Smooth muscle cell (in vitro differentiated cells): Measurements from ENCODE around the gene ALKBH5. TPM values are rescaled to one million over a fixed set of nuclear protein-coding genes. Genes with fewer than 3 reads are reported as not detected.

Source experiments
- DNase-seq: peaks from one replicate; lab custom pipeline; 2025; ENCODE audit not compliant: unreplicated experiment; lab: John Stamatoyannopoulos, UW
- H2AFZ ChIP-seq: fragments of 200-600 bp; sonication (generic); 2 replicates; pipeline ENCODE4 v1.6.0; 2016; ENCODE audit warnings: antibody characterized with exemption, low read depth, mild to moderate bottlenecking
- H3F3A ChIP-seq: fragments of 200-600 bp; sonication (generic); 2 replicates; pipeline ENCODE4 v1.6.0; 2017; ENCODE audit warnings: antibody characterized with exemption, low read depth
- H3K27ac ChIP-seq: fragments of 200-600 bp; sonication (generic); 2 replicates; pipeline ENCODE4 v1.5.1; 2016; ENCODE audit warnings: low read depth, mild to moderate bottlenecking
- H3K27me3 ChIP-seq: fragments of 200-600 bp; sonication (generic); 2 replicates; pipeline ENCODE4 v1.6.1; 2016; ENCODE audit warnings: low read depth, mild to moderate bottlenecking
- H3K36me3 ChIP-seq: fragments of 200-600 bp; sonication (generic); 2 replicates; pipeline ENCODE4 v1.5.1; 2016; ENCODE audit warnings: low read depth
- H3K4me1 ChIP-seq: fragments of 200-600 bp; sonication (generic); 2 replicates; pipeline ENCODE4 v1.5.1; 2016; ENCODE audit warnings: low read depth
- H3K4me2 ChIP-seq: fragments of 200-600 bp; sonication (generic); 2 replicates; pipeline ENCODE4 v1.6.0; 2016; ENCODE audit warnings: mild to moderate bottlenecking
- H3K4me3 ChIP-seq: fragments of 200-600 bp; sonication (generic); 2 replicates; pipeline ENCODE4 v1.5.1; 2016; ENCODE audit warnings: mild to moderate bottlenecking
- H3K79me2 ChIP-seq: fragments of 200-600 bp; sonication (generic); 2 replicates; pipeline ENCODE4 v1.6.0; 2016; ENCODE audit warnings: low read depth, mild to moderate bottlenecking
- H3K9ac ChIP-seq: fragments of 200-600 bp; sonication (generic); 2 replicates; pipeline ENCODE4 v1.6.0; 2016; ENCODE audit warnings: low read depth
- H3K9me3 ChIP-seq: fragments of 200-600 bp; sonication (generic); replicated peaks from 2 replicates; pipeline ENCODE4 v1.5.1; 2016; ENCODE audit warnings: low read depth
- H4K20me1 ChIP-seq: fragments of 200-600 bp; sonication (generic); 2 replicates; pipeline ENCODE4 v1.6.0; 2016; ENCODE audit warnings: low read depth
- CTCF ChIP-seq: fragments of 200-600 bp; sonication (generic); IDR thresholded peaks from 2 replicates; pipeline ENCODE4 v1.5.1; 2017; ENCODE audit warnings: borderline replicate concordance, mild to moderate bottlenecking, antibody characterized with exemption; ENCODE audit not compliant: insufficient read depth, poor library complexity, severe bottlenecking
- WGBS: methylation state at CpG from one replicate; pipeline ENCODE4 v1.1.7; 2016; ENCODE audit warnings: low lambda C conversion rate; 5-methylcytosine and 5-hydroxymethylcytosine counted together
- polyA plus RNA-seq: library from polyadenylated mRNA; unstranded; fragments of >200 nt; fragmentation: Nextera tagmentation; extraction: Ambion mirVana; gene quantifications from 2 replicates; pipeline ENCODE4 v1.2.1, GENCODE V29; 2016
- total RNA-seq: library from RNA; depleted of rRNA; stranded (reverse); fragments of >200 nt; gene quantifications from 2 replicates; pipeline ENCODE4 v1.2.3, GENCODE V29; 2014

The ALKBH5 gene
- total and polyA plus RNA-seq, 2 experiments from 2014 or later = 93.1 to 119 TPM

- Histone ChIP-seq H3F3A (no peaks in the 10 kb centered on the region), H3K4me1 (peaks cover 43% of the 10 kb centered on the region), H2AFZ (no peak overlapping the region), H3K36me3 (no peaks in the 10 kb centered on the region), H3K9ac (no peak overlapping the region), H4K20me1 (peaks cover 63% of the 10 kb centered on the region), H3K79me2 (peaks cover 59% of the 10 kb centered on the region), H3K9me3 (no peaks in the 10 kb centered on the region), H3K4me3 (no peak overlapping the region), H3K27me3 (no peaks in the 10 kb centered on the region), H3K27ac (no peak overlapping the region), H3K4me2 (no peak overlapping the region)
- DNase-seq = no peak
- WGBS = 94% methylated on average over 5 of the region's 5 CpGs
- TF ChIP-seq CTCF = no peak
These were observed 44.0 kb downstream of the ALKBH5 start for GRCh38 chr17:18227635-18228034.

- H3K36me3 ChIP-seq = no peaks in the 10 kb centered on the region
- H3K4me3 ChIP-seq = no peak overlapping the region
- no peak overlapping the region for H3K4me2 ChIP-seq
- peaks cover 69% of the 10 kb centered on the region for H4K20me1 ChIP-seq
- no peaks in the 10 kb centered on the region for H3F3A ChIP-seq
- H3K4me1 ChIP-seq = peaks cover 43% of the 10 kb centered on the region
- WGBS = 93% methylated on average over 10 of the region's 10 CpGs
- no peak overlapping the region for H2AFZ ChIP-seq
- no peak overlapping the region for H3K27ac ChIP-seq
- H3K79me2 ChIP-seq = peaks cover 59% of the 10 kb centered on the region
- H3K9me3 ChIP-seq = no peaks in the 10 kb centered on the region
- no peak overlapping the region for H3K9ac ChIP-seq
- no peaks in the 10 kb centered on the region for H3K27me3 ChIP-seq
- TF ChIP-seq CTCF = no peak
- no peak for DNase-seq
These were observed 44.6 kb downstream of the ALKBH5 start for GRCh38 chr17:18228176-18228682.

- TF ChIP-seq CTCF = no peak
- Histone ChIP-seq H3F3A (no peaks in the 10 kb centered on the region), H3K4me2 (no peak overlapping the region), H2AFZ (no peak overlapping the region), H3K27me3 (no peaks in the 10 kb centered on the region), H3K79me2 (peaks cover 59% of the 10 kb centered on the region), H3K27ac (no peak overlapping the region), H3K4me1 (peaks cover 35% of the 10 kb centered on the region), H3K9me3 (no peaks in the 10 kb centered on the region), H3K9ac (no peak overlapping the region), H3K4me3 (no peak overlapping the region), H4K20me1 (peaks cover 78% of the 10 kb centered on the region), H3K36me3 (no peaks in the 10 kb centered on the region)
- WGBS = 95% methylated on average over 4 of the region's 4 CpGs
- DNase-seq = no peak
These were observed 45.6 kb downstream of the ALKBH5 start for GRCh38 chr17:18229254-18229653.

GRCh38 chr17:18229771-18230170 is 46.1 kb downstream of the ALKBH5 start:
- Histone ChIP-seq H3K4me3 (no peak overlapping the region), H3F3A (no peaks in the 10 kb centered on the region), H4K20me1 (peaks cover 78% of the 10 kb centered on the region), H3K79me2 (peaks cover 59% of the 10 kb centered on the region), H3K9me3 (no peaks in the 10 kb centered on the region), H3K36me3 (no peaks in the 10 kb centered on the region), H3K27ac (no peak overlapping the region), H3K4me1 (peaks cover 32% of the 10 kb centered on the region), H3K27me3 (no peaks in the 10 kb centered on the region), H3K4me2 (no peak overlapping the region), H3K9ac (no peak overlapping the region), H2AFZ (no peak overlapping the region)
- WGBS = 97% methylated on average over 7 of the region's 7 CpGs
- DNase-seq = no peak
- no peak for TF ChIP-seq CTCF
